ENCODE data around the gene TCP11L2. TPM values are rescaled to one million over a fixed set of nuclear protein-coding genes. Genes with fewer than 3 reads are reported as not detected.

Gene TCP11L2
- total and polyA plus RNA-seq, 9 of the 15 experiments (the other 6 are each of a cell fraction or from before 2014, with no cell fraction given), result 0.39 to 4.5 (median 1.3) TPM

DNA sequence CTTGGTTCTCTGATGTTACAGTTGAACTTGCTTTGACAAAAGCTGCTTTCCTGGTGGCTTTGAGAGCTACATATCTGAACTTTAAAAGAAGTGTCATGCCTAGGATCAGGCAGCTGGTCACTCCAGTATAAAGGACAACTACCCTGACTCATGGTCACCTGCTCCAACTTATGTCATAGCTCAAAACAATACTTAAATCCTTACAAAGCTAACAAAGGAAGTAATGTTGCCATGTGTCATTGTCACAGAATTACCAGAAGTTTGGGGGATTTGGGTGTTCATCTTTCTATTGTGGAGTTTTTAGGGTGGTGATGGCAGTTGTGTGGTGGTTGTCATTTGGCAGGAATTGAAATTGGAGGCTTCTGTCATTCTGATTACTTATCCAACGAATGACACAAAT, 1.8 kb upstream of the TCP11L2 start:
- no TSS peak for BruUV-seq (replicated peaks)
- peak in 2 of 4 experiments; percentile 11 to 35 for DNase-seq (ENCODE audit: extremely low read depth in 1 of 4, low spot score in 3 of 4)
- Histone ChIP-seq H2AFZ (ENCODE audit: low read depth, low read length) (no peak overlapping the region), H3K27ac (ENCODE audit: extremely low read depth, low read depth, low read length) (no peak overlapping the region), H3K4me2 (ENCODE audit: insufficient read depth, low read length) (no peak overlapping the region), H3K79me2 (ENCODE audit: control insufficient read depth, insufficient read depth, low read length) (no peaks in the 10 kb centered on the region), H3K4me1 (replicated peaks in 1 of 2; ENCODE audit: control insufficient read depth in 2 of 2, insufficient read depth in 2 of 2, low read length in 2 of 2) (peaks cover 19 to 30% of the 10 kb centered on the region in 2 experiments; a peak in 4 of 5 replicates), H3K36me3 (ENCODE audit: control insufficient read depth, insufficient read depth, low read length) (no peaks in the 10 kb centered on the region), H3K9me1 (ENCODE audit: control insufficient read depth, insufficient read depth, low read length) (no peaks in the 10 kb centered on the region), H4K20me1 (replicated peaks; ENCODE audit: control insufficient read depth, insufficient read depth, low read length) (no peaks in the 10 kb centered on the region), H3K4me3 (no peak overlapping the region), H3K27me3 (ENCODE audit: control insufficient read depth in 2 of 2, insufficient read depth in 2 of 2, low read length in 2 of 2) (no peaks in the 10 kb centered on the region), H3K9me3 (replicated peaks; ENCODE audit: control insufficient read depth, insufficient read depth, low read depth, low read length) (no peaks in the 10 kb centered on the region), H3K9ac (ENCODE audit: insufficient read depth in 1 of 2, low read depth in 2 of 2, low read length in 2 of 2) (no peak overlapping the region)
- FAIRE-seq, result peak; percentile 70
- POLR2A ChIA-PET, result interaction anchor here (2.0 kb wide), 1 partner anchor 15 kb away, joined by 5 read pairs; no protein-coding TSS in a partner anchor
- CTCF ChIA-PET (ENCODE audit: low intra/inter-chr PET ratio), result no interaction called here
- intact Hi-C loops (cut with micrococcal nuclease) (loop anchor here (5.0 kb wide), 1 partner anchor 57 kb away; the partner anchor contains the start of gene POLR3B), in situ Hi-C loops (cut with MboI) (no loop called here)
- no peak for ATAC-seq
- WGBS (ENCODE audit: insufficient coverage, low coverage, missing lambda C conversion rate), result 4% methylated on average over 1 of the region's 1 CpG
- no peak for TF ChIP-seq ZBTB40 (IDR thresholded peaks at IDR 0.05)
- TF ChIP-seq ZBTB40 (CRISPR knock-in tag; IDR thresholded peaks at IDR 0.05), result no peak
- no peak for TF ChIP-seq ATF7 (IDR thresholded peaks at IDR 0.05)
- no peak for TF ChIP-seq SMARCB1 (IDR thresholded peaks at IDR 0.05; ENCODE audit: insufficient read length, low read depth)
- no peak for TF ChIP-seq ZNF507 (tag; conservative IDR thresholded peaks at IDR 0.05)
- no peak for TF ChIP-seq RBBP5 (IDR thresholded peaks at IDR 0.05; ENCODE audit: borderline replicate concordance, insufficient read depth, low read length, poor library complexity, severe bottlenecking)
- TF ChIP-seq EP300 (IDR thresholded peaks at IDR 0.05; ENCODE audit: low read length), result 0 out of 2 replicates have a peak, but pooled peaks have one; percentile 10
- TF ChIP-seq ELK1 (CRISPR knock-in tag; IDR thresholded peaks at IDR 0.05), result no peak
- no peak for TF ChIP-seq UBTF (IDR thresholded peaks at IDR 0.05; ENCODE audit: borderline replicate concordance in 1 of 2, low read depth in 2 of 2, low read length in 2 of 2)
- peak; percentile 70 for TF ChIP-seq SOX6 (IDR thresholded peaks at IDR 0.05)
